ENCODE data around the gene LMX1A. TPM values are rescaled to one million over a fixed set of nuclear protein-coding genes. Genes with fewer than 3 reads are reported as not detected.

The LMX1A gene
- not detected in 2 replicates for total RNA-seq

- DNase-seq (ENCODE audit: low read depth): no peak
These were observed at the start of gene LMX1A for GRCh38 chr1:165355977-165356811. LMX1A (minus strand) TSS chr1:165356715; CDS start chr1:165355559, 1,156 bp downstream.

DNA sequence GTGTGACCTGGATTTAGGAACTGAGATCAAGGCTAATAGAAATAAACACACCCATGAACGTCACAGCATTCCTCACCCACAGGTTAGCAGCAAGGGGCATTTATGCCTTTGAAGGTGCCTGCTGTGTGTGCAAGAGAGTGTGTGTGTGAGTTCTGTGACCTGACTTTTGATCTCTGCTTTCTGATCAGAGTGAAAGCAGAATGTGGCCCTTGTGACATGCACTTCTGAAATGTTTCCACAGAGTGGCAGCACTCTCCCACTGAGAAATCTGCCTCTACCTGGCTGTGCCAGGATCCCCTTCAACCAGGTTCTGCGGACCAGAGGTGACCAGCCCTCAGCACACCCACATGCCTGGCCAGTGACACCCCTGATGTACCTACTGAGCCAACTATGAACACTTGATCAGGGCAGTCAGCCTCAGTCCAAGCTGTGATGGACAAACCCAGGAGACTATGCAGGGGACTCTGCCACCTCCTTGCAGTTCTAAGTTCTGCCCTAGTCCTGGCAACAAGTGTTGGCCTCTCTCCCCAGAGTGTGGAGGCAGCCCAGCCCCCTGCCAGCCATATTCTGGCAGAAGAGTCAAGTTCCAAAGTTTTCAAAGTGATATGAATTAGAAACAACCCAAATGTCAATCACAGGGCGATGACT is 47.4 kb upstream of the LMX1A start:
- peak; percentile 19 for DNase-seq (ENCODE audit: low read depth)

- DNase-seq (ENCODE audit: low read depth): no peak
These were observed 46.1 kb upstream of the LMX1A start for GRCh38 chr1:165402517-165403111.

DNA sequence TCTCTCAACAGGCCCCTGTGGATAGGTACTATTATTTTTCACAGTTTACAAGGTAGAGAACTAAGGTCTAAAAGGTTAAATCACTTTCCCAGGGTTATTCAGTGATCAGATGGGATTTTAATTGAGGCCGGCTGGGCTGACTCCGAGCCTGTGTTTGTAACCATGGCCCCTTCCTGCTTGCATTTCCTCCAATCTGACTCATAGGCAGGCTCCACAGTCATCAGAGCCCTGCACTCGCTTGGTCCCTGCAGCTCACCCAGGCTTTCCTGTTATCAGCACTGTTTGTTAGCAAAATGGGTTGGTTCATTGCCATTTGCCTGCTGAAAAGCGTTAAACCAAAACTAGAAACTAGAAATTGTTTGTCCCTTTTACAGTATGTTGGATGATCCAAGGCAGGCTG is 41.4 kb upstream of the LMX1A start:
- DNase-seq (ENCODE audit: low read depth): peak; percentile 35

GRCh38 chr1:165395901-165396300 is 39.4 kb upstream of the LMX1A start:
- no peak for DNase-seq (ENCODE audit: low read depth)

- no peak for DNase-seq (ENCODE audit: low read depth)
These were observed 39.0 kb upstream of the LMX1A start for GRCh38 chr1:165395478-165395877.

GRCh38 chr1:165392634-165393571 is 36.4 kb upstream of the LMX1A start:
- DNase-seq (ENCODE audit: low read depth): peak; percentile 75

DNA sequence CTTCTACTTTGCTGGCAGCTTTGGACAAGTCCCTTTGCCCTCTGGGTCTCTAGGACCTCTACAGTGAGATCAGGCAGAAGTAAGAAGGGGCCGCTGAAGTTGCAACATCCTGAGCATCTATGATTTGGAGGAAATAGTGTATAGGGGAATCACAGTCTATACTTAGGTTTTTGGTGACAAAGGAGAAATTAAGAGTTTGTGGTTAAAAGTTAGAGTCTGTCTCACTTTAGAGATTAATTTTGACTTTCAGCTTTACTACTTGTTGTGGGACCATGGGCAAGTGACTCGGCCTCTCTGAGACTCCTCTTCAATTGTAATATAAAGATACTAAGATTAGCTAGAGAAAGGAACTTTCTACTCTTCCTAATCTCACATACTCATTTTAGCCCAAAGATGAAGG is 33.1 kb upstream of the LMX1A start:
- no peak for DNase-seq (ENCODE audit: low read depth)

GRCh38 chr1:165387961-165388360 is 31.4 kb upstream of the LMX1A start:
- DNase-seq (ENCODE audit: low read depth): no peak

DNA sequence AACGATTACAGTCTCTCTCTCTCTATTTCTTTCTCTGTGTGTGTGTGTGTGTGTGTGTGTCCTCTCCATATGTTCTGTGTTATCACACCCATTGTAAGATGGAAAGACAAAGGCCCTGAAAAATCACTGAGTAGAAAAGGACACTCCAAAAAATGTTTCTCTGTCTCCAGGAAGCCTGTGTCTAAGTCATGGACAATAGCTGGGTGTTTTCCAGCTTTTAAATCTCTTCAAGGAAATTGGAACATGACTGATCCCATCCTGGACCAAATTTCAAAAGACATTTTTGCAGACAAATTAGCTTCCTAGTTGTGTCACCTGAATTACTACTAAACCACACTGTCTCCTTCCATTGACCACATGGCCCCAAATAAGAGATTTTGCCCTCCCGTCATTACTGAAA is 31.0 kb upstream of the LMX1A start:
- no peak for DNase-seq (ENCODE audit: low read depth)

DNA sequence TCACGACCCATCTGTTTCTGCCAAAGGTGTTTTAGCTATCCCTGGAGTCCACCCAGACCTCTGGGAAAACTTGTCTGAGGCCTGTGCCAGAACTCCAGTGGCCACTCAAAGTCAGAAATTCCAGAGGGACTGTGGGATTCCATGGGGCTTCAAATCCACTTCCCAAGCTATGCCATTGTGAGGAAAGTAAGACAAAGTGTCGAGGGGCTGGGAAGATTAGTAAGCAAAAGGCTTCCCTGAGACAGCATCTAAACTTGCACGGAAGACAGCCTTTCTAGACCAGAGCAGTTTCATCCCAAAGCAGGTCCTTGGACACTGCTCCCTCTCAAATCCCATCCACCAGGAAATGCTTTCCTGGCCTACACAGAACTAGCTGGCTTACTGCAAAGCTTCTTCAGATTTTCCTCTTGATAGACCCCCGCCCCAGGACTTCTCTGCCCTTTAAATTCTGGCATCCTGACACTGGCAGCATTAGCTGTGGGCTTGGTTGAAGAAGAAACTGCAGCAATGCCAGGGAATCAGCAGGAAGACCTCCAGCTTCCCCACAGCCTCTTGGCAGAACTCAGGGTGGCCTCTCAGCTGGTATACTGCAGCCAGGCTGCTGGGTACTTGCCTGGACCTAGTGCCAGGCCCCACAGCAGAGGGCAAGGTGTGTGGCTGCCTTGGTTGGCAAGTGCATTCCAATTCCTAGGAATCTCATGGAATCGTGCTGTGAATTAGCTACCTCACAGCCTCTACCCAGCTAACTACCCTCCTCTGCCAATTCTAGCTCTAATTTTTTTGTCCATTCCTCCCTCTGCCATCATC is 27.3 kb upstream of the LMX1A start:
- no peak for DNase-seq (ENCODE audit: low read depth)

- DNase-seq (ENCODE audit: low read depth): peak; percentile 22
These were observed 26.6 kb upstream of the LMX1A start for GRCh38 chr1:165383067-165383466.

GRCh38 chr1:165381745-165382505 is 25.4 kb upstream of the LMX1A start:
- no peak for DNase-seq (ENCODE audit: low read depth)

GRCh38 chr1:165376811-165377311 is 20.3 kb upstream of the LMX1A start:
- no peak for DNase-seq (ENCODE audit: low read depth)

DNA sequence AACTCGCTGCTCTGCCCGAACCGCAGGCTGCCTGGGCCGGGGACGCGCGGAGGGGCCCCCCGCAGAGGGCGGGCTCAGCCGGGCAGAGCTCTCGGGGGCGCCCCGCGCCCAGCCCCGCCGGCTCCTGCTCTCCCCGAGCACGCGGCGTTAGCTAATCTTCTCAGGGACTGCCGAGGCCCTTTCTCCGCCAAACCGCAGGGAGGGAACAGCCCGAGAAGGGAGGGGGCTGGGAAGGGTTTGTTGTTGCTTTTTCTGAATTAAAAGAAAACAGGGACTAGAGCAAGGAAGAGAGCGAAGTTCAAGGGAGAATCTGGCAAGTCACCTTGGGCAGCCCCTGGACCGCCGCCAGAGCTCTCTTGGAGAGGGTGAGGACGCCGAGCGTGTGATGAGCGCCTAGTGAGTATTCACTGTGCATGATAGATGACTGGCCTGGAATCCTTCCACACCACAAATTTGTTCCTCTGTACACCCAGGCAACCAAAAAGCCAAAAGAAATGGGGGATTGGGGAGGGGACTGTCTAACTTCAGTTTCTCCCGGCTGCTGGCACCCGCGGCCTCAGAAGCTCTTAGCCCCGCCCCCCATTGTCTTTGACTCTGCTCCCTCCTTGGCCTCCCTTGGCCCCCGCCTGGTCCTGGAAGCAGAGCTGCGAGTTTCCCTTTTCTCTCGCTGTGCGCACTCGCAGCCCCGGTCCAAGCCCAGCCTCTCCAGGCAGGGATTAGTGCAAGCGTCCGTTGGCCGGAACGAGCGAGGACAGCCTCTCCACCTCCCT is 19.7 kb upstream of the LMX1A start:
- peak; percentile 87 for DNase-seq (ENCODE audit: low read depth)

- DNase-seq (ENCODE audit: low read depth): no peak
These were observed 19.1 kb upstream of the LMX1A start for GRCh38 chr1:165375623-165376022.

DNA sequence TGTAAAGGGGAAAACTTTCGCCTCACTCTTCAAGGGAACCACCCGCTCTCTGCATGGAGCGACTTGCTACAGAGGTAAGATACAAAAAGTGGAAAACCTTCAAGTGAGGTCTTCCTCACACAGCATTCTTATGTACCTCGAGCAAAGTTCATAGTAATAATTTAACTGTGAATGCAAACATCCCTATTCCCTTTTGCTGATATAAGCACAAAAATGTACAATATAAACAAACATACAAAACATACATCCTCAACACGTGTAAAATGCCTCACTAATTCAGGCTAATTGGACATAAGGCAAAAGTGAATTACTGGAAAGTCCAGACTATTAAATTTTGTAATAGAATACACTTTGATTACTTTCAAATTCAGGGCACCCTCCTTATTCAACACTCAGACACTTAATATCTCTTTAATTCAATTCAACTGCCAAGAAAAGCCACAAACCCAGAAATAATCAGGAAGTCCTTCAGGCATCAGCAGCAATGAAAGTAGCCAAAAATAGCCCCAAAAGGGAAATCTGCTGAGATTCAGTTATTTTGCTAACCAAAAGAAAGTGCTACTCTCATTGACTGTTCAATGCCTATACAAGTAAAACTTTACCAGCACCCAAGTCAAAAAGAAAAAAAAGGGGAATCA is 15.2 kb upstream of the LMX1A start:
- DNase-seq (ENCODE audit: low read depth): no peak

DNA sequence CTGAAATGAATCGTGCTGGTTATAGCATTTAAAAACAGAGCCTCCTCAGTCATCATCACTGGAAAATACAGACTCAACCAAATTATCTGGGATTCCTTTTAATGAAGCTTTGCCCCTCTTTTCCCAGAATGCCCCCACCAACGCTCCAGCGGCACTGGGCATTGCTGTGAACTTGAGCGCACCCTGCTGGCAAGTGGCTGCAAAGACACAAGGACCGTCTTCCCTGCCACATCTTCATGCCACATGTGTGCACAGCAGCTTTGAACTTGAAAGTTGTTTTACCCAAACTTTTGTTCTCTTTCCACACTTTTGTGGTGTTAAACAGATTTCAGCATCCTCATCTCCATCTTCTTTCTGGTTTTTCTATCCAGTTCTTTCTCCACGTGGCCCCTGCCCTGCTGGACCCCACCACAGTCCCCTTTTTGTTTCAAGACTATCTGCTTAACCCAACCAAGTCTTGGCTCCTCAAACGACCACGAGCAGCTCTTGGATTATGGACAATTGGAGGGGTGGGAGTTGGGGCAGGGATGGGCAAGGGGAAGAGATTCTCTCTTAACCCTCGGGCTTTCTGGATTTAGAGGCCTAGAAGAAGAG is 12.8 kb upstream of the LMX1A start:
- DNase-seq (ENCODE audit: low read depth): peak; percentile 11

All from renal cortical epithelial cell (primary cell).